ENCODE data around the gene PTEN. TPM values are rescaled to one million over a fixed set of nuclear protein-coding genes. Genes with fewer than 3 reads are reported as not detected.
"Not testable (repeated sequence)": the region's sequence is repeated elsewhere in the genome, so short reads cannot be mapped to it uniquely, and the experiment has no call there.

The PTEN gene
- total and polyA plus RNA-seq, 7 donors = 27.0 to 180 (median 80.0) TPM

DNA sequence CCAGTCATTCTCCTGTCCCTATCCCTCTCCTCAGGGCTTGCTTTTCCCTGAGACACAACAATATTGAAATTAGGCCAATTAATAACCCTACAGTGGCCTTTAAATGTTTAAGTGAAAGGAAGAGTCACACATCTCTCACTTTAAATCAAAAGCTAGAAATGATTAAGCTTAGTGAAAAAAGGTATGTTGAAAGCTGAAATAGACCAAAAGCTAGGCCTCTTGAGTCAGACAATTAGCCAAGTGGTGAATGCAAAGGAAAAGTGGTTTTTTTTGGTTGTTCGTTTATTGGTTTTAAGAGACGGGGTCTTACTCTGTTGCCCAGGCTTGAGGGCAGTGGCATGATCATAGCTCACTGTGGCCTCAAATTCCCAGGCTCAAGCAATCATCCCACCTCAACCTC, 35.7 kb upstream of the PTEN start:
- WGBS, 2 donors = 87 to 96% methylated on average over 2 of the region's 2 CpGs
- intact Hi-C loops (cut with DNase I) = no loop called here
- no peak for TF ChIP-seq EP300 (IDR thresholded peaks at IDR 0.05)
- no peak for TF ChIP-seq POLR2A (IDR thresholded peaks at IDR 0.05)
- Histone ChIP-seq H3K36me3 (no peaks in the 10 kb centered on the region), H3K27me3 (no peaks in the 10 kb centered on the region), H3K4me1 (no peaks in the 10 kb centered on the region), H3K9me3 (no peaks in the 10 kb centered on the region), H3K27ac (no peak overlapping the region), H3K4me3 (no peak overlapping the region)
- DNase-seq = no peak

DNA sequence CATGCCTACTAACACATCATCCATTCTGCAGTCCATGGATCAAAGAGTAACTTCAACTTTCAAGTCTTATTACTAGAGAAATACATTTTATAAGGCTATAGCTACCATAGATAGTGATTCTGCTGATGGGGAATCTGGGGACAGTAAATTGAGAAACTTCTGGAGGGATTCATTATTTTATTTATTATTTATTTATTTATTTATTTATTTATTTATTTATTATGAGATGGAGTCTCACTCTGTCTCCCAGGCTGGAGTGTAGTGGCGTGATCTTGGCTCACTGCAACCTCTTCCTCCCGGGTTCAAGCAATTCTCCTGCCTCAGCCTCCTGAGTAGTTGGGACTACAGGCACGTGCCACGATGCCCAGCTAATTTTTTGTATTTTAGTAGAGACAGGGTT, 34.4 kb upstream of the PTEN start:
- H3K27me3 ChIP-seq; H3K36me3 ChIP-seq; H3K9me3 ChIP-seq; H3K4me3 ChIP-seq; H3K27ac ChIP-seq; intact Hi-C loops (cut with DNase I); H3K4me1 ChIP-seq; DNase-seq: not testable (repeated sequence)
- 93 to 95% methylated on average over 4 of the region's 4 CpGs for WGBS, 2 donors

DNA sequence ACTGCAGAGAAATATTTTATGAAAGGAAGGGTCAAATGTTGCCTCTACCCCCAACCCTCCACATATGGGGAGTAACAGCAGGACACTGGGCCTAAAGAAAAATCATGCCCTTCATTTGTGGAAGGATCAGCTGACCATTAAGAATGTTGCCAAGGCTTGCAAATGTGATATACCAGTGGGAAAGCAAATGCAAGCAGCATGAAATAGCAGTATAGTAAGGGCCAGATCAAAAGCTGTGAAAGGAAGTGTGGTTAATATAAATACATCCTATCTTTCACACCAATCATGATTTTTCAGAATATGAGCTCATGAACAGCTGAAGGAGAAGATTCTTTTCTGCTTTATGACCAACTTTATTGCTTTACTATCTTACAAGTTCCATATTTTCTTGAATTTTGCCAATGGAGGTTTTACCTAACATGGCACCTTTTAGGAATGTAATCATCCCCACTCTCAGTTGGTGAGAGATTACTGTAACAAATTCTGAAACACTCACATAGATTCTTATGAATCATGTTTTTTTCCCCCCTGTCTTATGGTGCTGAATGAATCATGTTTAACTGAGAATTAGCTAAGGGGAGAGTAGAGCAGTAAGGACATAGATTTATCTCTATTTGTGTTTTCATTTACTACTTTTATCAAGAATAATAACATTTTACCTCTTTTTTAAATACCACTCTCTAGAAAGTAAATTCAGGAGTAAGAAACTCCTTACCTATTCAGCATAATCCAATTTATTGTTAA, 33.3 kb upstream of the PTEN start:
- no peak overlapping the region for H3K4me3 ChIP-seq
- H3K27ac ChIP-seq = no peak overlapping the region
- intact Hi-C loops (cut with DNase I) = no loop called here
- no peaks in the 10 kb centered on the region for H3K4me1 ChIP-seq
- H3K27me3 ChIP-seq = no peaks in the 10 kb centered on the region
- DNase-seq = no peak
- no peaks in the 10 kb centered on the region for H3K9me3 ChIP-seq
- TF ChIP-seq, protein P1, sequence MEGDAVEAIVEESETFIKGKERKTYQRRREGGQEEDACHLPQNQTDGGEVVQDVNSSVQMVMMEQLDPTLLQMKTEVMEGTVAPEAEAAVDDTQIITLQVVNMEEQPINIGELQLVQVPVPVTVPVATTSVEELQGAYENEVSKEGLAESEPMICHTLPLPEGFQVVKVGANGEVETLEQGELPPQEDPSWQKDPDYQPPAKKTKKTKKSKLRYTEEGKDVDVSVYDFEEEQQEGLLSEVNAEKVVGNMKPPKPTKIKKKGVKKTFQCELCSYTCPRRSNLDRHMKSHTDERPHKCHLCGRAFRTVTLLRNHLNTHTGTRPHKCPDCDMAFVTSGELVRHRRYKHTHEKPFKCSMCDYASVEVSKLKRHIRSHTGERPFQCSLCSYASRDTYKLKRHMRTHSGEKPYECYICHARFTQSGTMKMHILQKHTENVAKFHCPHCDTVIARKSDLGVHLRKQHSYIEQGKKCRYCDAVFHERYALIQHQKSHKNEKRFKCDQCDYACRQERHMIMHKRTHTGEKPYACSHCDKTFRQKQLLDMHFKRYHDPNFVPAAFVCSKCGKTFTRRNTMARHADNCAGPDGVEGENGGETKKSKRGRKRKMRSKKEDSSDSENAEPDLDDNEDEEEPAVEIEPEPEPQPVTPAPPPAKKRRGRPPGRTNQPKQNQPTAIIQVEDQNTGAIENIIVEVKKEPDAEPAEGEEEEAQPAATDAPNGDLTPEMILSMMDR (IDR thresholded peaks at IDR 0.05) = no peak
- no peak for TF ChIP-seq POLR2AphosphoS5 (IDR thresholded peaks at IDR 0.05)
- TF ChIP-seq POLR2A (IDR thresholded peaks at IDR 0.05) = no peak
- TF ChIP-seq EP300 (IDR thresholded peaks at IDR 0.05) = no peak
- H3K36me3 ChIP-seq = no peaks in the 10 kb centered on the region

DNA sequence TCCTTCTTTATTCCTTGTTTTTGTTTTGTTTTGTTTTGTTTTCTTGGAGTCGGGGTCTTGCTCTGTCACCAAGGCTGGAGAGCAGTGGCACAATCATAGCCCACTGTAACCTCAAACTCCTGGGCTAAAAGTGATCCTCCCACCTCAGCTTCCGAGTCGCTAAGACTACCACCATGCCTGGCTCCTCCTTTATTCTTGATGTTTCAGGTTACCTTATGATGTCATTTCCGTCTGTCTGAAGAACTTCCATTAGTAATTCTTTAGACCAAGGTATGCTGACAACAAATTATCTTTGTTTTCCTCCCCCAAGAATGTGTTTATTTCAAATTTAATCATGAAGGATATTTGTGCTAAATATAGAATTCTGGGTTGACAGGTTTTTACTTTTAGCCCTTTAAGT, 27.3 kb upstream of the PTEN start:
- Histone ChIP-seq H3K36me3 (no peaks in the 10 kb centered on the region), H3K27ac (no peak overlapping the region), H3K4me3 (no peak overlapping the region), H3K27me3 (no peaks in the 10 kb centered on the region), H3K9me3 (no peaks in the 10 kb centered on the region), H3K4me1 (no peaks in the 10 kb centered on the region)
- intact Hi-C loops (cut with DNase I) = no loop called here
- no peak for DNase-seq
- 95 to 98% methylated on average over 4 of the region's 4 CpGs for WGBS, 2 donors
- TF ChIP-seq POLR2AphosphoS5 (IDR thresholded peaks at IDR 0.05) (no peak), EP300 (IDR thresholded peaks at IDR 0.05) (no peak), POLR2A (IDR thresholded peaks at IDR 0.05) (no peak)
- TF ChIP-seq, protein P1 (IDR thresholded peaks at IDR 0.05) = no peak

- no peak for TF ChIP-seq EP300 (IDR thresholded peaks at IDR 0.05)
- no peak for TF ChIP-seq POLR2A (IDR thresholded peaks at IDR 0.05)
- no peak for TF ChIP-seq POLR2AphosphoS5 (IDR thresholded peaks at IDR 0.05)
- TF ChIP-seq, protein P1 (IDR thresholded peaks at IDR 0.05) = no peak
- no peaks in the 10 kb centered on the region for H3K27me3 ChIP-seq
Measured at GRCh38 chr10:87837445-87837844, 26.0 kb upstream of the PTEN start.

DNA sequence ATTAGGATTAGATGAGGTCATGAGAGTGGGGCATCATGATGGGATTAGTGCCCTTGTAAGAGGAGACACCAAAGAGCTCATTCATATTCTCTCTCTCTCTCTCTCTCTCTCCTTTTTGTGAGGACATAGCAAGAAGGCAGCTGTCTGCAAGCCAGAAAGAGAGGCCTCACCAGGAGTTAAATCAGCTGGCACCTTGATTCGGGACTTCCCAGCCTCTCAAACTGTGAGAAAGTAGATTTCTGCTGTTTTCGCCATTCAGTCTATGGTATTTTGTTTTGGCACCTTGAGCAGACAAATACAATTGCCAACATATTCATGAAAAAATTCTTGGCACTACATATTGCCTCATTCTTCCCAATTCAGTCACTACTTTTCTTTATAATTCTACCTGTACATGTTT, 24.8 kb upstream of the PTEN start:
- Histone ChIP-seq H3K9me3 (no peaks in the 10 kb centered on the region), H3K36me3 (no peaks in the 10 kb centered on the region), H3K4me1 (no peaks in the 10 kb centered on the region), H3K4me3 (no peak overlapping the region), H3K27me3 (no peaks in the 10 kb centered on the region), H3K27ac (no peak overlapping the region)
- 90 to 93% methylated on average over 2 of the region's 2 CpGs for WGBS, 2 donors
- no peak for DNase-seq
- intact Hi-C loops (cut with DNase I) = no loop called here
- TF ChIP-seq EP300 (IDR thresholded peaks at IDR 0.05) (no peak), POLR2AphosphoS5 (IDR thresholded peaks at IDR 0.05) (no peak), POLR2A (IDR thresholded peaks at IDR 0.05) (no peak)
- TF ChIP-seq, protein P1 (IDR thresholded peaks at IDR 0.05) = no peak

More at GRCh38 chr10:87837445-87837844, 26.0 kb upstream of the PTEN start:
- Histone ChIP-seq H3K27ac (no peak overlapping the region), H3K36me3 (no peaks in the 10 kb centered on the region), H3K9me3 (no peaks in the 10 kb centered on the region), H3K4me3 (no peak overlapping the region), H3K4me1 (no peaks in the 10 kb centered on the region)
- DNase-seq = no peak
- intact Hi-C loops (cut with DNase I) = no loop called here

Measured in sigmoid colon (tissue), 7 donors.